ENCODE measurements around the gene ZNF789. TPM values are rescaled to one million over a fixed set of nuclear protein-coding genes. Genes with fewer than 3 reads are reported as not detected.

ZNF789 gene
- total RNA-seq, 1 donor from 2014 or later, result 20.2 TPM

DNA sequence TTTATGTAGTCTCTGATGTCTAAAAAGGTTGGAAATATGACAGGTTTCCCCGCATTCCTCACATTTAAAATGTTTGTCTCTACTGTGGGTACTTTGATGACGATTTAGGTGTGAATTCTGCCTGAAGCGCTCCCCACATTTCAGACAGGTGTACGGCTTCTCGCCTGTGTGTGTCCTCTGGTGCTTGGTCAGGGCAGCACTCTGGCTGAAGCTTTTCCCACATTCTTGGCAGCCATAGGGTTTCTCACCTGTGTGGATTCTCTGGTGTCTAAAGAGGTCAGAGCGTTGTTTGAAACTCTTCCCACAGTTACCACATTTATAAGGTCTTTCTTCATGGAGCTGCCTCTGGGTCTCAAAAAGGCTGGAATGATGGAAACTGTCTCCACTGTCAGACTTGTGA is 21.1 kb downstream of the ZNF789 start:
- H3K4me3 Mint-ChIP-seq, result no peak overlapping the region
- H3K27ac ChIP-seq, result no peak overlapping the region
- H3K27me3 Mint-ChIP-seq (ENCODE audit: insufficient read depth, low read depth), result peaks cover 3% of the 10 kb centered on the region
- peaks cover 49% of the 10 kb centered on the region for H3K36me3 Mint-ChIP-seq
- TF ChIP-seq EZH2phosphoT487 (IDR thresholded peaks at IDR 0.05) (no peak), EZH2 (IDR thresholded peaks at IDR 0.05) (no peak)
- TF ChIP-seq, protein P1, sequence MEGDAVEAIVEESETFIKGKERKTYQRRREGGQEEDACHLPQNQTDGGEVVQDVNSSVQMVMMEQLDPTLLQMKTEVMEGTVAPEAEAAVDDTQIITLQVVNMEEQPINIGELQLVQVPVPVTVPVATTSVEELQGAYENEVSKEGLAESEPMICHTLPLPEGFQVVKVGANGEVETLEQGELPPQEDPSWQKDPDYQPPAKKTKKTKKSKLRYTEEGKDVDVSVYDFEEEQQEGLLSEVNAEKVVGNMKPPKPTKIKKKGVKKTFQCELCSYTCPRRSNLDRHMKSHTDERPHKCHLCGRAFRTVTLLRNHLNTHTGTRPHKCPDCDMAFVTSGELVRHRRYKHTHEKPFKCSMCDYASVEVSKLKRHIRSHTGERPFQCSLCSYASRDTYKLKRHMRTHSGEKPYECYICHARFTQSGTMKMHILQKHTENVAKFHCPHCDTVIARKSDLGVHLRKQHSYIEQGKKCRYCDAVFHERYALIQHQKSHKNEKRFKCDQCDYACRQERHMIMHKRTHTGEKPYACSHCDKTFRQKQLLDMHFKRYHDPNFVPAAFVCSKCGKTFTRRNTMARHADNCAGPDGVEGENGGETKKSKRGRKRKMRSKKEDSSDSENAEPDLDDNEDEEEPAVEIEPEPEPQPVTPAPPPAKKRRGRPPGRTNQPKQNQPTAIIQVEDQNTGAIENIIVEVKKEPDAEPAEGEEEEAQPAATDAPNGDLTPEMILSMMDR (IDR thresholded peaks at IDR 0.05), result no peak
- peaks cover 5% of the 10 kb centered on the region for H3F3A ChIP-seq (ENCODE audit: low read depth)
- H4K20me1 ChIP-seq (ENCODE audit: low read depth), result peaks cover 11% of the 10 kb centered on the region
- H2AFZ ChIP-seq (replicated peaks), result no peak overlapping the region
- peaks cover 36% of the 10 kb centered on the region for H3K79me2 ChIP-seq (ENCODE audit: low read depth)
- peaks cover 12% of the 10 kb centered on the region for H3K4me1 Mint-ChIP-seq
- H3K27me3 ChIP-seq, result no peaks in the 10 kb centered on the region
- no peak overlapping the region for H3K27ac Mint-ChIP-seq
- H3K9me3 ChIP-seq (ENCODE audit: low read depth), result no peaks in the 10 kb centered on the region
- H3K4me2 ChIP-seq, result no peak overlapping the region
- no peak overlapping the region for H3K9ac ChIP-seq
- H3K9me3 Mint-ChIP-seq, result peaks cover 21% of the 10 kb centered on the region
- peaks cover 11% of the 10 kb centered on the region for H3K4me1 ChIP-seq
- peaks cover 15% of the 10 kb centered on the region for H3K36me3 ChIP-seq
- no peak overlapping the region for H3K4me3 ChIP-seq
- no peak for DNase-seq (ENCODE audit: low spot score)

DNA sequence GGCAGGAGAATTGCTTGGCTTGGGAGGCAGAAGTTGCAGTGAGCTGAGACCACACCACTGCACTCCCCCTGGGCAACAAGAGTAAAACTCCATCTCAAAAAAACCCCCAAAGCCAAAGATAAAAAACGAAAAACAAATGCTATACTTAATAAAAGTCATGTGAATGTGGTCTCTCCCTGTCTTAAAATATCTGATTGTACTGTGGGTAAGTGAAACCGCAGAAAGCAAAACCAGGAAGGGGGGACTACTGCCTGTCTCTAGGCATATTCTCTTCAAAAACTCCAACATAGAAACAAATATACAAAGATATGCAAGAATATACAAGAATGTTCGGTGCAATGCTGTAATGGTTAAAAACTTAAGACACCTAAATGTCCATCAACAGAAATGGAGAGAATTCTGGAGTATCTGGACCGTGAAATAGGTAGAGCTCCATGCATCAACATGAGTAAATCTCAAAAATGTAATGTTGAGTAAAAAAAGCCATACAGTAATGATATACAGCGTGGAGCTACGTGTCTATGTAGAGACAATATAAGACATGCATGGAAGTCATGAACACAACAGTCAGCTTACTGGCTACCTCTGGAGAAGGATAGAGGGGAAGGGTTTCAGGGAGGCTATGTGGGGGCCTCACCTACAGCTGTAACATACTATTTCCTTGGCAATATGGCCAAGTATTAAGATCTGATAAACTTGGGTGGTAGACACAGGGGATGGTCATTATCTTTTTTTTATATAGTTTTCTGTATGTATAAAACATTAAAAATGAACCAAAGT is 25.3 kb downstream of the ZNF789 start:
- no peaks in the 10 kb centered on the region for H3K9me3 ChIP-seq (ENCODE audit: low read depth)
- H3F3A ChIP-seq (ENCODE audit: low read depth), result peaks cover 18% of the 10 kb centered on the region
- no peak overlapping the region for H3K27ac ChIP-seq
- peaks cover 16% of the 10 kb centered on the region for H3K9me3 Mint-ChIP-seq
- peak overlapping the region; percentile 100 for H3K4me3 Mint-ChIP-seq
- peak overlapping the region; percentile 80 for H3K4me2 ChIP-seq
- peaks cover 34% of the 10 kb centered on the region for H3K36me3 Mint-ChIP-seq
- H3K36me3 ChIP-seq, result peaks cover 12% of the 10 kb centered on the region
- H3K27ac Mint-ChIP-seq, result no peak overlapping the region
- H3K79me2 ChIP-seq (ENCODE audit: low read depth), result peaks cover 55% of the 10 kb centered on the region
- no peaks in the 10 kb centered on the region for H3K27me3 ChIP-seq
- DNase-seq (ENCODE audit: low spot score), result no peak
- peaks cover 25% of the 10 kb centered on the region for H3K4me1 Mint-ChIP-seq
- peaks cover 3% of the 10 kb centered on the region for H3K27me3 Mint-ChIP-seq (ENCODE audit: insufficient read depth, low read depth)
- no peak overlapping the region for H2AFZ ChIP-seq (replicated peaks)
- H3K4me1 ChIP-seq, result peaks cover 12% of the 10 kb centered on the region
- H3K4me3 ChIP-seq, result peak overlapping the region; percentile 84
- peak overlapping the region; percentile 43 for H3K9ac ChIP-seq
- no peak for TF ChIP-seq EZH2 (IDR thresholded peaks at IDR 0.05)
- no peak for TF ChIP-seq EZH2phosphoT487 (IDR thresholded peaks at IDR 0.05)
- TF ChIP-seq, protein P1 (IDR thresholded peaks at IDR 0.05), result no peak
- peaks cover 20% of the 10 kb centered on the region for H4K20me1 ChIP-seq (ENCODE audit: low read depth)

DNA sequence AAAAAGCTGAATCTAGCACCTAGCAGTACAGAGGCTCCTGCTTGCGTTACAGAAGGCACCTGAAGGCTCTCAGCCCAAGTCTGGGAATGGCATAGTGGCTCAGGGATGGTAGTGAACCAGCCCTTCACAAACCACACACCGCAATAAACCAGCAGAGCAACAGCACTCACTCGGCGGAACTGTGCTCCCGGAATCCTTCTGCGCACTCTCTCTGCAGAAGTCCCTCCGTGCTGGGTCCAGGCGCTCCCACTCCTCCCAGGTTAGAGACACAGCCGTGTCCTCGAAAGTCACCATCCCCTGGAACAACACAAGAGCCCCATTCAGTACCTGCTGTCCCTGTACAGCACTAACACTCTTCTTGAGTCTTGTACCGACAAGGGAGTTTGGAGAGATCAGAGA is 25.9 kb downstream of the ZNF789 start:
- peaks cover 12% of the 10 kb centered on the region for H3K4me1 ChIP-seq
- H3K27ac Mint-ChIP-seq, result peak overlapping the region; percentile 36
- peak overlapping the region; percentile 52 for H3K9ac ChIP-seq
- peaks cover 7% of the 10 kb centered on the region for H3K36me3 ChIP-seq
- H3K27me3 Mint-ChIP-seq (ENCODE audit: insufficient read depth, low read depth), result peaks cover under 1% of the 10 kb centered on the region
- peak overlapping the region; percentile 84 for H3K4me3 ChIP-seq
- H3K9me3 Mint-ChIP-seq, result peaks cover 12% of the 10 kb centered on the region
- peaks cover 28% of the 10 kb centered on the region for H3K36me3 Mint-ChIP-seq
- peaks cover 20% of the 10 kb centered on the region for H4K20me1 ChIP-seq (ENCODE audit: low read depth)
- peak overlapping the region; percentile 100 for H3K4me3 Mint-ChIP-seq
- peaks cover 25% of the 10 kb centered on the region for H3K4me1 Mint-ChIP-seq
- no peak for TF ChIP-seq EZH2 (IDR thresholded peaks at IDR 0.05)
- TF ChIP-seq, protein P1 (IDR thresholded peaks at IDR 0.05), result no peak
- no peak for TF ChIP-seq EZH2phosphoT487 (IDR thresholded peaks at IDR 0.05)
- no peak overlapping the region for H2AFZ ChIP-seq (replicated peaks)
- no peak for DNase-seq (ENCODE audit: low spot score)
- H3K4me2 ChIP-seq, result peak overlapping the region; percentile 80
- no peaks in the 10 kb centered on the region for H3K27me3 ChIP-seq
- H3K79me2 ChIP-seq (ENCODE audit: low read depth), result peaks cover 55% of the 10 kb centered on the region
- no peaks in the 10 kb centered on the region for H3K9me3 ChIP-seq (ENCODE audit: low read depth)
- peaks cover 18% of the 10 kb centered on the region for H3F3A ChIP-seq (ENCODE audit: low read depth)
- no peak overlapping the region for H3K27ac ChIP-seq

Data from neural progenitor cell (in vitro differentiated cells).